ENCODE data around the gene STPG1.

DNA sequence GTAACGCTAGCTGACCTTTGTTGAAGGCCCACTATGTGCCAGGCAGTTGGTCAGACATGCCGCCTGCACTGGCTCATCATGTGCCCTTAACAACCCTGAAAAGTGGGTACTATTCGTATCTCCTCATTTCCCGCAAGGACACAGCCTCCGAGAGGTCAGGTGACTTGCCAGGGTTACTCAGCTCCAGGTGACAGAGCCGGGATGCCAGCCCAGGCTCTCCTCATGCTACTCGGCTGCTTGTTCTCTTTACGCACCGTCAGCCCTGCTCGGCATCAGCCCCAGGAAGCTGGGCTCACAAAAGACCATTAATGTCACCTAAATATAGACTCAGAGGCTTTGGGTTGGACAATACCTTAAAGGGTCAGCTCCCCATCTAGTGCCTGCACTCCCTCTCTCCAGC, 65.4 kb downstream of the STPG1 start:
- TF ChIP-seq POLR2A (IDR thresholded peaks at IDR 0.05; ENCODE audit: low read depth, low read length) (no peak), POLR2AphosphoS5 (IDR thresholded peaks at IDR 0.05; ENCODE audit: low read depth, low read length) (no peak), TAF1 (IDR thresholded peaks at IDR 0.05; ENCODE audit: borderline replicate concordance, low read depth, low read length) (no peak)
